Stimulated activated CD4-positive, alpha-beta T cell treated with anti-CD3 and anti-CD28 coated beads, Interleukin-15, amount 100 ng/mL, for 48 hours (primary cell): ENCODE measurements around the gene CDH23.
"Not testable (repeated sequence)": the region's sequence is repeated elsewhere in the genome, so short reads cannot be mapped to it uniquely, and the experiment has no call there.

ENCODE experiments used
- DNase-seq, 2 donors: peaks; one replicate each; pipeline ENCODE4 v3.0.0-alpha.2; 2020; ENCODE audit warnings: low read depth in 2 of 2

CDH23 gene

GRCh38 chr10:71396711-71397295 lies at the start of gene CDH23:
CDH23 (plus strand) TSS chr10:71396920; CDS start chr10:71439832, 42,912 bp downstream.
- no peak for DNase-seq

- DNase-seq, result no peak
Observed at GRCh38 chr10:71347587-71348395, 48.9 kb upstream of the CDH23 start.

GRCh38 chr10:71348850-71349249 lies 47.9 kb upstream of the CDH23 start:
- no peak for DNase-seq

- DNase-seq, result no peak
Observed at GRCh38 chr10:71349406-71349805, 47.3 kb upstream of the CDH23 start.

- DNase-seq, result no peak
Observed at GRCh38 chr10:71351087-71351486, 45.6 kb upstream of the CDH23 start.

- no peak for DNase-seq
Observed at GRCh38 chr10:71351628-71352319, 44.9 kb upstream of the CDH23 start.

- DNase-seq, result no peak
Observed at GRCh38 chr10:71353639-71354038, 43.1 kb upstream of the CDH23 start.

- DNase-seq, result no peak
Observed at GRCh38 chr10:71354776-71355175, 41.9 kb upstream of the CDH23 start.

- no peak for DNase-seq
Observed at GRCh38 chr10:71355886-71356285, 40.8 kb upstream of the CDH23 start.

GRCh38 chr10:71357792-71358265 lies 38.9 kb upstream of the CDH23 start:
- no peak for DNase-seq

- no peak for DNase-seq
Observed at GRCh38 chr10:71358277-71358676, 38.4 kb upstream of the CDH23 start.

GRCh38 chr10:71358906-71359305 lies 37.8 kb upstream of the CDH23 start:
- not testable (repeated sequence) for DNase-seq

GRCh38 chr10:71359364-71360046 lies 37.2 kb upstream of the CDH23 start:
- no peak for DNase-seq

GRCh38 chr10:71360735-71361134 lies 36.0 kb upstream of the CDH23 start:
- DNase-seq, result no peak

GRCh38 chr10:71361581-71361980 lies 35.1 kb upstream of the CDH23 start:
- no peak for DNase-seq

- DNase-seq, result no peak
Observed at GRCh38 chr10:71362141-71362540, 34.6 kb upstream of the CDH23 start.

GRCh38 chr10:71363936-71364335 lies 32.8 kb upstream of the CDH23 start:
- no peak for DNase-seq

- DNase-seq, result no peak
Observed at GRCh38 chr10:71365366-71365765, 31.4 kb upstream of the CDH23 start.

- DNase-seq, result no peak
Observed at GRCh38 chr10:71366690-71367089, 30.0 kb upstream of the CDH23 start.

GRCh38 chr10:71367271-71367670 lies 29.4 kb upstream of the CDH23 start:
- no peak for DNase-seq

- DNase-seq, result no peak
Observed at GRCh38 chr10:71368176-71368575, 28.5 kb upstream of the CDH23 start.

- no peak for DNase-seq
Observed at GRCh38 chr10:71368643-71369042, 28.1 kb upstream of the CDH23 start.
